CD4-positive, alpha-beta T cell treated with Interleukin-15 for 1 hour (primary cell): ENCODE results near the gene AP3S1.
"Not testable (repeated sequence)": the region's sequence is repeated elsewhere in the genome, so short reads cannot be mapped to it uniquely, and the experiment has no call there.

ENCODE experiments used
- DNase-seq: peaks from one replicate; pipeline ENCODE4 v3.0.0-alpha.2; 2020

The AP3S1 gene

DNA sequence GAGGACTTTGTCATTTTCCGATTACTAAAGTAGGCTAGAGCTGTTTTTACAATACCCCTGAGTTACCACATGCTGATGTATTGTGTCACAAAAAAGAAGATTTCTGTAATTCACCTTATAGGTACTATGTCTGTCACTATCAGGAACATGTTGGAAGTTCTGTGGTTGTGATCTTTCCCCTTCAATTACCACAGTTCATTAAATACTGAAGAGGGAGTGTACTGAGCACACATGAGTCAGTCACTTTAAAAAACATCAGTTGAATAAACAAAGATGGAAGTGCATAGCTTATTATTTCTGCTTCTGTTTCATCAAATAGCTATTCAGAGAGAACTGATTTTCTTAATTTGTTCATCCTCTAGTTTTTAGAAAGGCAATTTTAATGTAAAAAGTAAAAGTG is 31.7 kb downstream of the AP3S1 start:
- DNase-seq = no peak

DNA sequence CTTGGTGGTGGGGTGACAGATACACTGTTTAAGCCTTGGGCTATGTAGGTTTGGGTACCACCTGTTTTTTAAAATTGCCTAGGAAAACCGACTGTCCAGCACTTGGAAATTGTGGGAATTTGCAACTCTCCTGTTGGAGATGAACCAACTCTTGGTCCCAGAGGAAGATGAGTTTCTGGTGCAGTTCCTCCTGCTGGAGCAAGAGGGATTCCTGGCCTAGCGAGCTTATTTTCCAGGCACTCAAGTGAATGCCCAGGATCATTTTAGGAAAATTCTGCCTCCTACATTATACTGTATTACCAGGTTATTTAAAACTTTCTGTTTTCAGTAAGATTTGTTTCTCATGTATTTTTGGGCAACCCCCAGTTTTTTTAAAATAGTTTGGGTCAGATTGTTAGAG is 33.7 kb downstream of the AP3S1 start:
- DNase-seq = no peak

DNA sequence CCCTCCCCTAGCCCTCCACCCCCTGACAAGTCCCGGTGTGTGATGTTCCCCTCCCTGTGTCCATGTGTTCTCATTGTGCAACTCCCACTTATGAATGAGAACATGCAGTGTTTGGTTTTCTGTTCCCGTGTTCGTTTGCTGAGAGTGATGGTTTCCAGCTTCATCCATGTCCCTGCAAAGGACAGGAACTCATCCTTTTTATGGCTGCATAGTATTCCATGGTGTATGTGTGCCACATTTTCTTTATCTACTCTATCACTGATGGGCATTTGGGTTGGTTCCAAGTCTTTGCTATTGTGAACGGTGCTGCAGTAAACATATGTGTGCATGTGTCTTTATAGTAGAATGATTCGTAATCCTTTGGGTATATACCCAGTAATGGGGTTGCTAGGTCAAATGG is 35.6 kb downstream of the AP3S1 start:
- not testable (repeated sequence) for DNase-seq

DNA sequence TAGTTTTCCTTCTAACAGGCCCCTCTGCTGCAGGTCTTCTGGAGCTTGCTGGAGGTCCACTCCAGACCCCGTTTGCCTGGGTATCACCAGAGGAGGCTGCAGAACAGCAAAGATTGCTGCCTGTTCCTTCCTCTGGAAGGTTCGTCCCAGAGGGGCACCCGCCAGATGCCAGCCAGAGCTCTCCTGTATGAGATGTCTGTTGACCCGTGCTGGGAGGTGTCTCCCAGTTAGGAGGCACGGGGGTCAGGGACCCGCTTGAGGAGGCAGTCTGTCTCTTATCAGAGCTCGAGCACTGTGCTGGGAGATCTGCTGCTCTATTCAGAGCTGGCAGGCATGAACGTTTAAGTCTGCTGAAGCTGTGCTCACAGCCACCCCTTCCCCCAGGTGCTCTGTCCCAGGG is 40.7 kb downstream of the AP3S1 start:
- DNase-seq = not testable (repeated sequence)

GRCh38 chr5:115884704-115885103 is 43.0 kb downstream of the AP3S1 start:
- no peak for DNase-seq

DNA sequence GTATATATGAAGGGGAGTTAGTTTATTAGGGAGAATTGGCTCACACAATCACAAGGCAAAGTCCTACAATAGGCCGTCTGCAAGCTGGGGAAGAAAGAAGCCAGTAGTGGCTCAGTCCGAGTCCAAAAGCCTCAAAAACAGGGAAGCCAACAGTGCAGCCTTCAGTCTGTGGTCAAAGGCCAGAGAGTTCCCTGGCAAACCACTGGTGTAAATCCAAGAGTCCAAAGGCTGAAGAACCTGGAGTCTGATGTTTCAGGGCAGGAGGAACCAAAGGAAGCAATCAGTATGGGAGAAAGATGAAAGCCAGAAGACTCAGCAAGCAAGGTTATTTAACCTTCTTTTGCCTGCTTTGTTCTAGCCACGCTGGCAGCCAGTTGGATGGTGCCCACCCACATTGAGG is 43.5 kb downstream of the AP3S1 start:
- not testable (repeated sequence) for DNase-seq

DNA sequence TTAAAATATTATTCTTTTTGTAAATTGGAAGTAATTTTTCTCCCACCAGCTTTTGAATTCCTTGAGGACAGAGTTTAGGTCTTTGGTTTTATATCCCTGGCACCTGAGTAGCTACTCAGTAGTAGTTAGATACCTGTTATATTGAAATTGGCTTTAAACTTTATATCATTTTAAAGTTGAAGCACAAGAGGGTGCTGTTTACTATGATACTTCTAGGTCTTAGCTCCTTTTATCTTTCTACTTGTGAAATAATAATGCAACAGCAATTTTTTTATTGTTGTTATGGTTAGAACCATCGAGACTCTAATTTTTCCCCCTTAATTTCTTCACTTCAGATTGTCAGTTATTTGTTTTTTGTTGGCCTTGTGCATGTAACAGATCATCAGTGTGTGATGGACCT is 46.3 kb downstream of the AP3S1 start:
- no peak for DNase-seq

DNA sequence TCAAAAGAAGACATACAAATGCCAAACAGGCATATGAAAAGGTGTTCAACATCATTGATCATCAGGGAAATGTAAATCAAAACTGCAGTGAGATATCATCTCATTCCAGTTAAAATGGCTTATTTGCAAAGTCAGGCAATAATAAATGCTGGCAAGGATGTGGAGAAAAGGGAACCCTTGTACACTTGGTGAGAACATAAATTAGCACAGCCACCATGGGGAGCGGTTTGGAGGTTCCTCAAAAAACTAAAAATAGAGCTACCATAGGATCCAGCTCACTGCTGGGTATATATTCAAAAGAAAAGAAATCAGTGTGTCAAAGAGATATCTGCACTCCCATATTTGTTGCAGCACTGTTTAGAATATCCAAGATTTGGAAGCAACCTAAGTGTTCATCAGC is 50.3 kb downstream of the AP3S1 start:
- no peak for DNase-seq

DNA sequence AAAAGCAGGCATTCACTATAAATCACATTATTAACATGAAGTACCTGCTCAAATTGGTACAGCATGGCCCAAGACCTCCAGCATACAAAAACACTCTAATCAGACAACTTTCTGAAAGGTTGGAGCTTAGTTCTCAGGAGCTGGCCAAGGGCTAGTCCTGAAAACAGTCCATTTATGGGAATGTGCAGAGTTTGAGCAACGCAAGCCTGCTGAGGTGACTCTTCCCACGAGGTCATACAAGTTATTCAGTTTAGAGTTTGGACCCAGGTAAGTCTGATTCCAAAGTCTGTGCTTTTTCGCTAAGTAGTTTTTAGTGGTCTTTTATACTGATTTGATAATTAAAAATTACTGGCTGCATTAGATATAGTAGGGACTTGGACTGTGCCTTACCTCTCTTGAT is 52.6 kb downstream of the AP3S1 start:
- DNase-seq = no peak

GRCh38 chr5:115895821-115896220 is 54.1 kb downstream of the AP3S1 start:
- no peak for DNase-seq

DNA sequence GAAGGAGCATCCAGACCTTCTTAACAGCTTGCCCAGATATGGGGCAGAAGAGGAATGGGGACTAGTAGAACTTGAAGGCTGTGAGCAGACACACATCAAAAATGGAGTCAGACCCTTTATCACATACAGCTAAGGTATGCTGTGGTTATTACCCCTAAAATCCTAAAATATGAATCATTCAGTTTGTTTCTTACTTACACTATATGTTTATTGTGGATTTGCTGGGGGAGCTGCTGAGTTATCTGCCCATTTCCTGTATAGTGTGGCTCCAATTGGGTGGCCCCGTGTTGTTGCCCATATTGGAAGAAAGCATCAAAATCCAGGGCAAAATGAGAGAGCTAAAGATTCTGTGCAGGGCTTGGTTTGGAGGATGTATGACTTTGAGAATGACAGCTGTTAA is 56.9 kb downstream of the AP3S1 start:
- DNase-seq = no peak

DNA sequence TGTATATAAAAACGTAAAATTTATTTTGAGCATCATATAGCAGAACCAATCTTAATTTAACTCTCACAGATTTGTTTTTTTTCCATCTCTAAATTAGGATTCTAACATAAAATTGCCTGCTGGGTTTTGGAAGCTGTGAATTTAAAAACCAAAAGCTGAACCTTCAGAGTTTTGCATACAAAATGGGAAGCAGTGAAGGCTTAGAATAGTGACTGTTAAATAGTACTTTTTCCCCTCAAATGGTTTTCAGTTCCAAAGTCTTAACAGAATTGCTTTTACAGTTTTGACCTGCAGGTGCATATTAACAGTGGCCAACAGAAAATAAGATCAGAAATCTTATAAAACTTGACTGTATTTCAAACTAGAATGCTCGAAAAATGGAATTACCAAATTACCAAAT is 65.4 kb downstream of the AP3S1 start:
- DNase-seq = no peak

DNA sequence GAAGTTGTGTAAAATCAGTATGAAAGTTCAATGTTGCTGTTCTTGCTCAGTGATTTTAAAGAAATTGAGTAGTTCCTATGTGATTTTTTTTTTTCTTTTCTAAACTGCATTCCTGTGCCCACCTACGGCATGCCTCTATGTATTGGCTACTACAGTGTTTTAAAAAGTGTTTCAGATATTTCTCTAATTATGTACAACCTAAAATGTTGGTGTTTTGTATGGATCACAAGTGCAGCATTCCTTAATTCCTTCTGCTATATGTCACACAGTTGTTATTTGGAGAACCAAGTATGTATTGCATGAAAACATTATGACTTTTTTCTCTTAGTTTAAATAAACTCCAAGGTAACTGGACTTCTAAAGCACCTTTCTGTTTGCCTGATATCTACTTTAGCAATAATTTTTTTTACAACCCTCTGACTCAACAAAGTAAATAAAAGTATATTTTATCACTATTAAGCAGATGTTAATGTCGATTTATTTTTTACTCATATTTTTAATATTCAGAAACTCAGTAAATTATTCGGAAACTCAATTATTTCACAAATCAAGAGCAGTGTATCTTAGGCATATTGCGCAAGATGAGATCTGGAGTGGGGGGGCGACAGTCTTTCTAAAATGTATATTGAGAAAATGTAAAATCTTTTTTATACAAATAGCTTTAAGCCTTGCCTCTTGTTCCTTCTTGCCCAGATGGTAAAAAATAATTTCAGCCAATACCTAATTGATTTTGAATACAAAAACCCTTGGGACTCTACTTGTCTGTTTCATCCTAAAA is 72.1 kb downstream of the AP3S1 start:
- not testable (repeated sequence) for DNase-seq

DNA sequence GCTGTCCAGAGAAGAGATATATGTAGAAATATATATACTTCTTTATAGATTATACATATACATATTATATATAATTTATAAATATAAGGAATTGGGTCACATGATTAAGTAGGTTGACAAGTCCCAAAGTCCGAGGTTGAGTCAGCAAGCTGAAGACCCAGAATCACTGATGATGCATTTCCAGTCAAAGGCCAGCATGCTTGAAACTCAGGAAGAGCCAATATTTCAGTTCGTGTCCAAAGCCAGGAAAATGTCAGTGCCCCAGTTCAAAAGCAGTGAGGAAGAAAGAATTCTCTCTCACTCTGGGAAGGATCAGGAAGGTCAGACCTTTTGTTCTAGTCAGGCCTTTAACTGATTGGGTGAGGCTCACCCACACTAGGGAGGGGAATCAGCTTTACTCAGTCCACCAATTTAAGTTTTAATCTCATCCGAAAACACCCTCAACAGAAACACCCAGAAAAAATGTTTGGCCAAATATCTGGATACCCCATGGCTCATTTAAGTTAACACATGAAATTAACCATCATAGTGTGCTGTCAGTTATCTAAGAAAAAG is 78.5 kb downstream of the AP3S1 start:
- DNase-seq = no peak

- not testable (repeated sequence) for DNase-seq
Measured at GRCh38 chr5:115928578-115929407, 87.1 kb downstream of the AP3S1 start.

GRCh38 chr5:115930171-115930570 is 88.4 kb downstream of the AP3S1 start:
- not testable (repeated sequence) for DNase-seq

DNA sequence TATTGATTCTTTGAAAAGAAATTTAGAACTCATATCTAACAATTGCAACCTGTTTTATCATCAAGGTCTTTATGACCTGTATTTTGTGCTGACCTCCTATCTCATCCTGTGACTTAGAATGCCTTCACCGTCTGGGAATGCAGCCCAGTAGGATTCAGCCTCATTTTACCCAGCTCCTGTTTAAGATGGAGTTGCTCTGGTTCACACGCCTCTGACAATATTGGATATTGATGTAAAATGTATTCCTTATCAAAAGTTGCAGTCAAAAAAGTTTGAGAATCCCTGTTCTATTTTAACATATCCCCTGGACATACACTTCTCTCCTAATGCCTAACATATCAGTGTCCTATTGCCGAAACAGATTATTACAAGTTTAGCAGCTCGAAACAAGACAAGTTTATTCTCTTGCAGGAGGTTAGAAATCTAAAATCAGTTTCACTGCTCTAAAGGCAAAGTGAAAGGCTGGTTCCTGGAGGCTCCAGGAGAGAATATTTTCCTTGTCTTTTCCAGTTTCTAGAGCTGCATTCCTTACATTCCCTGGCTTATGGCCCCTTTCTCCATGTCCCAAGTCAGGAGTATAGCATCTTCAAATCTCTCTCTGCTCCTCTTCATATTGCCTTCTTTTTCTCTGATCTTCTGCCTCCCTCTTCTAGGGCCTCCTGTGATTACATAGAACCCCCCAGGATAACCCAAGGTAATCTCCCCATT is 89.0 kb downstream of the AP3S1 start:
- no peak for DNase-seq

DNA sequence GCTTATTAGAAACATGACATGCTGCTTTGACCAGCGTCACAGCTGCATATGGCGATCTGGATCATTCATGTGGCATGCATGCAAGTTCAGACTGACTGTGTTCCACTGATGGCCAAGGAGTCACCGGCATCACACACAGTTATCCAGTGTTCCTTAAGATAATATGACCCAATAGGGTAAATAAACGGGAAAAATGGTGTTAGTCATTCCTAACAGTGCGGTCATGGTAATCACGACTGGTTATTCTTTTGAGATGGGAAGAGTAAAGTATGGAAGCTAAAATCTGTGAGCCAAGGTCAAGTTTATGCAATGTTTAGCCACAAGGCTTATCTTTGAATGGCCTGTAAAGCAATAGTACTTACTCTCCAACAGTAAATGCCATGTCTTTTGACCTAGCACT is 91.3 kb downstream of the AP3S1 start:
- no peak for DNase-seq

- DNase-seq = no peak
Measured at GRCh38 chr5:115934388-115934974, 92.7 kb downstream of the AP3S1 start.

DNA sequence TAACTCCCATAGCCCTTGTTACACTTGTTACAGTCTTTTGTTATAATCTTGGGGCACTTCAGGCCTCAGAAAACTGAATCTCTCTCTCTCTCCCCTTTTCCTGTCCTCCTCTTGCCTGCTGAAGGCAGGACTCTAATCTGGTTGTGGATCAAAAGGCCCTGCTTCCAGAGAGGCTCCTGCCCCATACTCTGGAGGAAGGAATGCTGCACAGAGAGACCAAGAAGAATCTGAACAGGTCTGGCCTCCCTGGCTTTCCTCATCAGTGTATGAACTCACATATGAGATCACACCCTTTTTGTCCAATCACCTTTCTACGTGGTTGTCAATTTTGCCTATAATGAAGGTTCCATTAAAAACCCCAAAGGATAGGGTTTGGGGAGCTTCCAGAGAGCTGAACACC is 94.3 kb downstream of the AP3S1 start:
- no peak for DNase-seq

DNA sequence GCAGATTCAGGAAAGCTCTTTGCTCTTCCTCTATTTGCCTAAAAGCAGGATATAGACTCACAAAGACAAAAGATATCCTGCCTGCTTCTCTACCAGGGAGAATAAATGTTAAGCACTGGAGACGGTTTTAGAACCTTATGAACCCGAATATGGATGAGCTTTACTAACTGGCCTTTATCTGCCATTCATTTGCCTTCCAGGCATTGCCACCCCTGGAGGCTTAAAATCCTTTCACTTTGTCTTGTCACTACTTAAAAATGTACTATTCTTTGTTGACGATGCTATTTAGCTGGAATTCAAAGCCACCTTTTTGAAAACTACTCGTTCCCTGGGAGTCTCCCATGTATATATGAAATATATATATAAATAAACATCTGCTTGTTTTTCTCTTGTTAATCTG is 97.3 kb downstream of the AP3S1 start:
- DNase-seq = no peak

DNA sequence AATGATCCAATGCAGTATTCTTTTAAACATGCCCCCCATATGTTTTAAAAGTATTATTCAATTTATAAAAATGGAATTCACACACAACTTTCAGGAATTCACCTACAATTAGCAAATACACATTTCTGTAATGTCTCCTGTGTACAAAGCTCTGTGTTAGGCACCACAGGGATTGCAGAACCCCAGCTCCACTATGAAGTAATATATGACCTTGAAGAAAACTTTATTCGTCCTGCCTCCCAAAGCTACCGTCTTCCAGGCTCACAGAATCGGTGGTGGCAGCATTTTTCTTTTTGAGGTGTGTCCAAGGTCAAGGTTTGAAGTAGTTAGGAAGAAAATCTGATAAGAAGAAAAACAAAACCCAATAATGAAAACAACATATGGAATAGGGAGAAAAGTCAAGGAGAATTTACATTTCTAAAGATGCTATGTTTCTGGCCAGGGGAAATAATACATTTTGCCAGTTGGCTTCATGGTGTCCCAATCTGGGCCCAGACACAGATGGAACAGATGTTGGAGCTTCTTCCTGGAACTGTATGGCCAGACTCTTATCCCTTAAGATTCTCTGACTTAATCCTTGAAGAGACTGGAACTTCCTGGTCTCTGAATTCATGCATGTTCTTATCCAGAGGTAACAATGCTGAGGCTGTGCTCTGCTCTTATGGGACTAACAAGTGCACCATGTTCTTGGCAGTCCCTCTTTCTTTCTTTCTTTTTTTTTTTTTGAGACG is 98.5 kb downstream of the AP3S1 start:
- DNase-seq = no peak
